ENCODE data around the gene SLC66A1. TPM values are rescaled to one million over a fixed set of nuclear protein-coding genes. Genes with fewer than 3 reads are reported as not detected.

The SLC66A1 gene
- total RNA-seq, 1 donor from 2014 or later: 14.6 TPM

- H3K9ac ChIP-seq (ENCODE audit: low read depth in 1 of 3, low read length in 3 of 3): no peak overlapping the region
- no peaks in the 10 kb centered on the region for H3K9me3 ChIP-seq (ENCODE audit: control insufficient read depth in 3 of 3, low read length in 3 of 3)
- H3K27me3 ChIP-seq (ENCODE audit: control insufficient read depth in 3 of 3, insufficient read depth in 3 of 3, low read length in 3 of 3): no peaks in the 10 kb centered on the region
- H3K4me3 ChIP-seq (ENCODE audit: low read length in 3 of 3): no peak overlapping the region
- H3K4me1 ChIP-seq (ENCODE audit: control insufficient read depth in 3 of 3, insufficient read depth in 3 of 3, low read length in 3 of 3): no peaks in the 10 kb centered on the region
- H3K27ac ChIP-seq (ENCODE audit: low read depth, low read length): no peak overlapping the region
- peaks cover 51 to 53% (median 52%) of the 10 kb centered on the region in 3 donors for H3K36me3 ChIP-seq (ENCODE audit: control insufficient read depth in 3 of 3, insufficient read depth in 3 of 3, low read length in 3 of 3)
Measured at GRCh38 chr1:19323987-19324664, 12.0 kb downstream of the SLC66A1 start.

GRCh38 chr1:19324665-19324990 is 12.5 kb downstream of the SLC66A1 start:
- Histone ChIP-seq H3K4me3 (ENCODE audit: low read length in 3 of 3) (no peak overlapping the region), H3K36me3 (ENCODE audit: control insufficient read depth in 3 of 3, insufficient read depth in 3 of 3, low read length in 3 of 3) (peaks cover 51 to 54% (median 52%) of the 10 kb centered on the region in 3 donors), H3K9me3 (ENCODE audit: control insufficient read depth in 3 of 3, low read length in 3 of 3) (no peaks in the 10 kb centered on the region), H3K4me1 (ENCODE audit: control insufficient read depth in 3 of 3, insufficient read depth in 3 of 3, low read length in 3 of 3) (no peaks in the 10 kb centered on the region), H3K9ac (ENCODE audit: low read depth in 1 of 3, low read length in 3 of 3) (no peak overlapping the region), H3K27me3 (ENCODE audit: control insufficient read depth in 3 of 3, insufficient read depth in 3 of 3, low read length in 3 of 3) (no peaks in the 10 kb centered on the region), H3K27ac (ENCODE audit: low read depth, low read length) (no peak overlapping the region)

- H3K4me1 ChIP-seq (ENCODE audit: control insufficient read depth in 3 of 3, insufficient read depth in 3 of 3, low read length in 3 of 3): no peaks in the 10 kb centered on the region
Measured at GRCh38 chr1:19325368-19325957, 13.3 kb downstream of the SLC66A1 start.

GRCh38 chr1:19325958-19326747 is 14.0 kb downstream of the SLC66A1 start:
- Histone ChIP-seq H3K4me1 (ENCODE audit: control insufficient read depth in 3 of 3, insufficient read depth in 3 of 3, low read length in 3 of 3) (no peaks in the 10 kb centered on the region), H3K36me3 (ENCODE audit: control insufficient read depth in 3 of 3, insufficient read depth in 3 of 3, low read length in 3 of 3) (peaks cover 54 to 58% (median 58%) of the 10 kb centered on the region in 3 donors), H3K9ac (ENCODE audit: low read depth in 1 of 3, low read length in 3 of 3) (no peak overlapping the region), H3K27me3 (ENCODE audit: control insufficient read depth in 3 of 3, insufficient read depth in 3 of 3, low read length in 3 of 3) (no peaks in the 10 kb centered on the region), H3K4me3 (ENCODE audit: low read length in 3 of 3) (no peak overlapping the region), H3K27ac (ENCODE audit: low read depth, low read length) (no peak overlapping the region), H3K9me3 (ENCODE audit: control insufficient read depth in 3 of 3, low read length in 3 of 3) (no peaks in the 10 kb centered on the region)

More at GRCh38 chr1:19325368-19325957, 13.3 kb downstream of the SLC66A1 start:
- Histone ChIP-seq H3K27me3 (ENCODE audit: control insufficient read depth in 3 of 3, insufficient read depth in 3 of 3, low read length in 3 of 3) (no peaks in the 10 kb centered on the region), H3K36me3 (ENCODE audit: control insufficient read depth in 3 of 3, insufficient read depth in 3 of 3, low read length in 3 of 3) (peaks cover 54 to 58% (median 58%) of the 10 kb centered on the region in 3 donors), H3K27ac (ENCODE audit: low read depth, low read length) (no peak overlapping the region), H3K4me3 (ENCODE audit: low read length in 3 of 3) (no peak overlapping the region), H3K9me3 (ENCODE audit: control insufficient read depth in 3 of 3, low read length in 3 of 3) (no peaks in the 10 kb centered on the region), H3K9ac (ENCODE audit: low read depth in 1 of 3, low read length in 3 of 3) (no peak overlapping the region)

GRCh38 chr1:19326748-19327065 is 14.6 kb downstream of the SLC66A1 start:
- H3K9me3 ChIP-seq (ENCODE audit: control insufficient read depth in 3 of 3, low read length in 3 of 3): no peaks in the 10 kb centered on the region
- H3K4me1 ChIP-seq (ENCODE audit: control insufficient read depth in 3 of 3, insufficient read depth in 3 of 3, low read length in 3 of 3): no peaks in the 10 kb centered on the region
- no peak overlapping the region for H3K27ac ChIP-seq (ENCODE audit: low read depth, low read length)
- peaks cover 54 to 62% (median 55%) of the 10 kb centered on the region in 3 donors for H3K36me3 ChIP-seq (ENCODE audit: control insufficient read depth in 3 of 3, insufficient read depth in 3 of 3, low read length in 3 of 3)
- H3K4me3 ChIP-seq (ENCODE audit: low read length in 3 of 3): no peak overlapping the region
- H3K9ac ChIP-seq (ENCODE audit: low read depth in 1 of 3, low read length in 3 of 3): no peak overlapping the region
- H3K27me3 ChIP-seq (ENCODE audit: control insufficient read depth in 3 of 3, insufficient read depth in 3 of 3, low read length in 3 of 3): no peaks in the 10 kb centered on the region

GRCh38 chr1:19327301-19327700 is 15.2 kb downstream of the SLC66A1 start:
- Histone ChIP-seq H3K9ac (ENCODE audit: low read depth in 1 of 3, low read length in 3 of 3) (no peak overlapping the region), H3K27ac (ENCODE audit: low read depth, low read length) (no peak overlapping the region), H3K27me3 (ENCODE audit: control insufficient read depth in 3 of 3, insufficient read depth in 3 of 3, low read length in 3 of 3) (no peaks in the 10 kb centered on the region), H3K9me3 (ENCODE audit: control insufficient read depth in 3 of 3, low read length in 3 of 3) (no peaks in the 10 kb centered on the region), H3K4me1 (ENCODE audit: control insufficient read depth in 3 of 3, insufficient read depth in 3 of 3, low read length in 3 of 3) (no peaks in the 10 kb centered on the region), H3K4me3 (ENCODE audit: low read length in 3 of 3) (no peak overlapping the region), H3K36me3 (ENCODE audit: control insufficient read depth in 3 of 3, insufficient read depth in 3 of 3, low read length in 3 of 3) (peaks cover 51 to 60% (median 53%) of the 10 kb centered on the region in 3 donors)

- H3K27ac ChIP-seq (ENCODE audit: low read depth, low read length): no peak overlapping the region
- no peaks in the 10 kb centered on the region for H3K27me3 ChIP-seq (ENCODE audit: control insufficient read depth in 3 of 3, insufficient read depth in 3 of 3, low read length in 3 of 3)
- H3K4me1 ChIP-seq (ENCODE audit: control insufficient read depth in 3 of 3, insufficient read depth in 3 of 3, low read length in 3 of 3): no peaks in the 10 kb centered on the region
- no peaks in the 10 kb centered on the region for H3K9me3 ChIP-seq (ENCODE audit: control insufficient read depth in 3 of 3, low read length in 3 of 3)
- H3K9ac ChIP-seq (ENCODE audit: low read depth in 1 of 3, low read length in 3 of 3): no peak overlapping the region
- peaks cover 51 to 57% (median 53%) of the 10 kb centered on the region in 3 donors for H3K36me3 ChIP-seq (ENCODE audit: control insufficient read depth in 3 of 3, insufficient read depth in 3 of 3, low read length in 3 of 3)
- H3K4me3 ChIP-seq (ENCODE audit: low read length in 3 of 3): no peak overlapping the region
Measured at GRCh38 chr1:19327736-19328135, 15.6 kb downstream of the SLC66A1 start.

- Histone ChIP-seq H3K9me3 (ENCODE audit: control insufficient read depth in 3 of 3, low read length in 3 of 3) (no peaks in the 10 kb centered on the region), H3K36me3 (ENCODE audit: control insufficient read depth in 3 of 3, insufficient read depth in 3 of 3, low read length in 3 of 3) (peaks cover 51 to 57% (median 52%) of the 10 kb centered on the region in 3 donors), H3K4me1 (ENCODE audit: control insufficient read depth in 3 of 3, insufficient read depth in 3 of 3, low read length in 3 of 3) (no peaks in the 10 kb centered on the region)
Measured at GRCh38 chr1:19328486-19328885, 16.4 kb downstream of the SLC66A1 start.

GRCh38 chr1:19329188-19329587 is 17.1 kb downstream of the SLC66A1 start:
- Histone ChIP-seq H3K4me3 (ENCODE audit: low read length in 3 of 3) (no peak overlapping the region), H3K9me3 (ENCODE audit: control insufficient read depth in 3 of 3, low read length in 3 of 3) (no peaks in the 10 kb centered on the region), H3K9ac (ENCODE audit: low read depth in 1 of 3, low read length in 3 of 3) (no peak overlapping the region), H3K27ac (ENCODE audit: low read depth, low read length) (no peak overlapping the region), H3K27me3 (ENCODE audit: control insufficient read depth in 3 of 3, insufficient read depth in 3 of 3, low read length in 3 of 3) (no peaks in the 10 kb centered on the region), H3K36me3 (ENCODE audit: control insufficient read depth in 3 of 3, insufficient read depth in 3 of 3, low read length in 3 of 3) (peaks cover 47 to 50% (median 48%) of the 10 kb centered on the region in 3 donors), H3K4me1 (ENCODE audit: control insufficient read depth in 3 of 3, insufficient read depth in 3 of 3, low read length in 3 of 3) (no peaks in the 10 kb centered on the region)

More at GRCh38 chr1:19328486-19328885, 16.4 kb downstream of the SLC66A1 start:
- Histone ChIP-seq H3K27me3 (ENCODE audit: control insufficient read depth in 3 of 3, insufficient read depth in 3 of 3, low read length in 3 of 3) (no peaks in the 10 kb centered on the region), H3K27ac (ENCODE audit: low read depth, low read length) (no peak overlapping the region), H3K4me3 (ENCODE audit: low read length in 3 of 3) (no peak overlapping the region), H3K9ac (ENCODE audit: low read depth in 1 of 3, low read length in 3 of 3) (no peak overlapping the region)

GRCh38 chr1:19329611-19330010 is 17.5 kb downstream of the SLC66A1 start:
- peaks cover 43 to 46% (median 43%) of the 10 kb centered on the region in 3 donors for H3K36me3 ChIP-seq (ENCODE audit: control insufficient read depth in 3 of 3, insufficient read depth in 3 of 3, low read length in 3 of 3)
- H3K27ac ChIP-seq (ENCODE audit: low read depth, low read length): no peak overlapping the region
- H3K27me3 ChIP-seq (ENCODE audit: control insufficient read depth in 3 of 3, insufficient read depth in 3 of 3, low read length in 3 of 3): no peaks in the 10 kb centered on the region
- no peaks in the 10 kb centered on the region for H3K9me3 ChIP-seq (ENCODE audit: control insufficient read depth in 3 of 3, low read length in 3 of 3)
- no peak overlapping the region for H3K4me3 ChIP-seq (ENCODE audit: low read length in 3 of 3)
- no peak overlapping the region for H3K9ac ChIP-seq (ENCODE audit: low read depth in 1 of 3, low read length in 3 of 3)
- H3K4me1 ChIP-seq (ENCODE audit: control insufficient read depth in 3 of 3, insufficient read depth in 3 of 3, low read length in 3 of 3): no peaks in the 10 kb centered on the region

Data from skeletal muscle tissue (tissue), 4 donors.